Measurements from ENCODE around the gene FAM53C. TPM values are rescaled to one million over a fixed set of nuclear protein-coding genes. Genes with fewer than 3 reads are reported as not detected.
"Not testable (repeated sequence)": the region's sequence is repeated elsewhere in the genome, so short reads cannot be mapped to it uniquely, and the experiment has no call there.

Gene FAM53C
- total RNA-seq, 3 donors from 2014 or later (not counting 1 experiment from before 2014, with no cell fraction given) = 65.1 to 140 (median 73.6) TPM

DNA sequence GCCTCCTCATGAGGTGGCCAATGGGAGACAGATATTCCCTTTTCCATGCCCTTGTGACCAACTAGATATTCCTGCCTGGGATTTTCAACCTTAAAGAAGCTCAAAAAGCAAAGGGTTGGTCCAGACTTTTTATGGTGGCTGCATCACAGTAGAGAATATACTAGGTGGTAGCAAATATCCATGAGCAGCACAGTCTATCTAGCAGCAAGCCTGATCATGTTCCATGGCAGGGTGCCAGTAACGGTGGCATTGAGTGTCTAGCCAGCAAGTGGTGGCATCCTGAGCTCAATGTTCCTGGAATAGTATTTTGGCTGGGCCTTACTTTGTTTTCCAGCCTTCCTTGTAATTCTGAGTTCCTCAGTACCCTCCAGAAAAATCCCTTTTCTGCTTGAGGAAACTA, 32.3 kb upstream of the FAM53C start:
- no peaks in the 10 kb centered on the region for H3K36me3 ChIP-seq (ENCODE audit: control insufficient read depth, insufficient read depth, low read length)
- H3K27ac ChIP-seq (ENCODE audit: low read length) = no peak overlapping the region
- H3K4me3 Mint-ChIP-seq = no peak overlapping the region
- no peaks in the 10 kb centered on the region for H3K9me3 Mint-ChIP-seq
- H3K9me3 ChIP-seq (ENCODE audit: control insufficient read depth, insufficient read depth, low read length) = no peaks in the 10 kb centered on the region
- ATAC-seq (no peak), DNase-seq (peak in 1 of 2 donors; percentile 19)
- intact Hi-C loops (cut with micrococcal nuclease) = no loop called here
- H3K27me3 ChIP-seq (ENCODE audit: control insufficient read depth, insufficient read depth, low read length) = no peaks in the 10 kb centered on the region
- TF ChIP-seq, protein P1, sequence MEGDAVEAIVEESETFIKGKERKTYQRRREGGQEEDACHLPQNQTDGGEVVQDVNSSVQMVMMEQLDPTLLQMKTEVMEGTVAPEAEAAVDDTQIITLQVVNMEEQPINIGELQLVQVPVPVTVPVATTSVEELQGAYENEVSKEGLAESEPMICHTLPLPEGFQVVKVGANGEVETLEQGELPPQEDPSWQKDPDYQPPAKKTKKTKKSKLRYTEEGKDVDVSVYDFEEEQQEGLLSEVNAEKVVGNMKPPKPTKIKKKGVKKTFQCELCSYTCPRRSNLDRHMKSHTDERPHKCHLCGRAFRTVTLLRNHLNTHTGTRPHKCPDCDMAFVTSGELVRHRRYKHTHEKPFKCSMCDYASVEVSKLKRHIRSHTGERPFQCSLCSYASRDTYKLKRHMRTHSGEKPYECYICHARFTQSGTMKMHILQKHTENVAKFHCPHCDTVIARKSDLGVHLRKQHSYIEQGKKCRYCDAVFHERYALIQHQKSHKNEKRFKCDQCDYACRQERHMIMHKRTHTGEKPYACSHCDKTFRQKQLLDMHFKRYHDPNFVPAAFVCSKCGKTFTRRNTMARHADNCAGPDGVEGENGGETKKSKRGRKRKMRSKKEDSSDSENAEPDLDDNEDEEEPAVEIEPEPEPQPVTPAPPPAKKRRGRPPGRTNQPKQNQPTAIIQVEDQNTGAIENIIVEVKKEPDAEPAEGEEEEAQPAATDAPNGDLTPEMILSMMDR (IDR thresholded peaks at IDR 0.05) = no peak
- no peaks in the 10 kb centered on the region for H3K4me1 ChIP-seq (ENCODE audit: control insufficient read depth, insufficient read depth, low read length)
- H3K27me3 Mint-ChIP-seq (ENCODE audit: low read depth in 2 of 2) = no peaks in the 10 kb centered on the region
- no peaks in the 10 kb centered on the region for H3K36me3 Mint-ChIP-seq
- H3K27ac Mint-ChIP-seq = no peak overlapping the region
- H3K4me3 ChIP-seq (ENCODE audit: low read length) = no peak overlapping the region
- no peaks in the 10 kb centered on the region for H3K4me1 Mint-ChIP-seq
- 35% methylated on average over 1 of the region's 1 CpG for WGBS (ENCODE audit: insufficient coverage)

DNA sequence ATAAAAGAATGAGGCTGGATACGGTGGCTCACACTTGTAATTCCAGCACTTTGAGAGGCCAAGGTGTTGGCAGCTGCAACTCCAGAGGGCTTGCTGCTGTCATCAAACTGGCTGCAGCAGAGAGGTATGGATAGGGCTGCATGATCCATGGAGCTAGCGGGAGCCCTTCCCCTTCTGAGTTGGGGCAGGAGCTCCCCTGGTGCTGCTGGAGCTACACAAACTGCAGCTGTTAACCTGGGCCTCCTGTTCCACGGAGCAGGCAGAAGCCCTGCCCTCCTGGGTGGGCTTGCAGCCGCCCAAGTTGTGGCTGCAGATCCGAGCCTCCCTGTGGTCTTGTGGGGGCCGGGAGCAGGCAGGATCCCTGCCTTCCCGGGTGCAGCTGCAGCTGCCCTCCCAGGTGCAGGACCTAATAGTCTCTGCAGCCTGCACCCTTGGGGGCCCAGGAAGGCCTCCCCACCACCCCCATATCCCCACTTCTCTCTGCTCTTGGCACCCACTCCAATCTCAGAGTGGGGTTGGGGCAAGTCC, 22.3 kb upstream of the FAM53C start:
- H3K27me3 ChIP-seq (ENCODE audit: control insufficient read depth, insufficient read depth, low read length) = no peaks in the 10 kb centered on the region
- H3K4me3 Mint-ChIP-seq = no peak overlapping the region
- no peaks in the 10 kb centered on the region for H3K36me3 Mint-ChIP-seq
- H3K4me1 ChIP-seq (ENCODE audit: control insufficient read depth, insufficient read depth, low read length) = no peaks in the 10 kb centered on the region
- ATAC-seq = no peak
- 95% methylated on average over 7 of the region's 7 CpGs for WGBS (ENCODE audit: insufficient coverage)
- H3K27me3 Mint-ChIP-seq (ENCODE audit: low read depth in 2 of 2) = no peaks in the 10 kb centered on the region
- H3K9me3 ChIP-seq (ENCODE audit: control insufficient read depth, insufficient read depth, low read length) = no peaks in the 10 kb centered on the region
- H3K4me3 ChIP-seq (ENCODE audit: low read length) = no peak overlapping the region
- no peak overlapping the region for H3K27ac ChIP-seq (ENCODE audit: low read length)
- H3K27ac Mint-ChIP-seq = no peak overlapping the region
- H3K4me1 Mint-ChIP-seq = no peaks in the 10 kb centered on the region
- intact Hi-C loops (cut with micrococcal nuclease) = no loop called here
- H3K9me3 Mint-ChIP-seq = no peaks in the 10 kb centered on the region
- TF ChIP-seq, protein P1 (IDR thresholded peaks at IDR 0.05) = no peak
- no peaks in the 10 kb centered on the region for H3K36me3 ChIP-seq (ENCODE audit: control insufficient read depth, insufficient read depth, low read length)
- DNase-seq = no peak

DNA sequence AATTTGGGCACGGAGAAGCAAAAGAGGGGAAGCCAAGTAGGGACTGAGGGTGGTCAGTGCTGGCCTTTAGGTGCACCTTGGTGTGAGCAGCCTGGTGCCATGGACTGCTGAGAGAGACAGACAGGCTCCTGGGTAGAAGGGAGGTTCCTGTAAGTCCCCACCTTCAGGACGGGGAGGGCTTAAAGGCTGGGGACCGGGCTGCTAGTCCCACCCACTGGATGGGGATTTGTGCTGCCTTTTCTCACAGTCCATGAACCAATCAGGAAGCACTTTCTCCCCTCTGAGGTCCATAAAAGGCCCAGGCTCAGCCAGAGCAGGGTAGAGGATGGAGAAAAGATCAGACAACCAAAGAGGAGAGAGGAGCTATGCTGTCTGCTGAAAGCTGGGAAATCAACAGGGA, 21.7 kb upstream of the FAM53C start:
- Histone ChIP-seq H3K27me3 (ENCODE audit: control insufficient read depth, insufficient read depth, low read length) (no peaks in the 10 kb centered on the region), H3K9me3 (ENCODE audit: control insufficient read depth, insufficient read depth, low read length) (no peaks in the 10 kb centered on the region), H3K4me3 (ENCODE audit: low read length) (no peak overlapping the region), H3K4me1 (ENCODE audit: control insufficient read depth, insufficient read depth, low read length) (no peaks in the 10 kb centered on the region), H3K36me3 (ENCODE audit: control insufficient read depth, insufficient read depth, low read length) (no peaks in the 10 kb centered on the region), H3K27ac (ENCODE audit: low read length) (no peak overlapping the region)
- intact Hi-C loops (cut with micrococcal nuclease) = no loop called here
- 100% methylated on average over 2 of the region's 3 CpGs for WGBS (ENCODE audit: insufficient coverage)
- Mint-ChIP-seq H3K9me3 (no peaks in the 10 kb centered on the region), H3K4me1 (no peaks in the 10 kb centered on the region), H3K36me3 (no peaks in the 10 kb centered on the region), H3K27me3 (ENCODE audit: low read depth in 2 of 2) (no peaks in the 10 kb centered on the region), H3K4me3 (no peak overlapping the region), H3K27ac (no peak overlapping the region)
- ATAC-seq = no peak
- TF ChIP-seq, protein P1 (IDR thresholded peaks at IDR 0.05) = no peak
- DNase-seq = no peak

DNA sequence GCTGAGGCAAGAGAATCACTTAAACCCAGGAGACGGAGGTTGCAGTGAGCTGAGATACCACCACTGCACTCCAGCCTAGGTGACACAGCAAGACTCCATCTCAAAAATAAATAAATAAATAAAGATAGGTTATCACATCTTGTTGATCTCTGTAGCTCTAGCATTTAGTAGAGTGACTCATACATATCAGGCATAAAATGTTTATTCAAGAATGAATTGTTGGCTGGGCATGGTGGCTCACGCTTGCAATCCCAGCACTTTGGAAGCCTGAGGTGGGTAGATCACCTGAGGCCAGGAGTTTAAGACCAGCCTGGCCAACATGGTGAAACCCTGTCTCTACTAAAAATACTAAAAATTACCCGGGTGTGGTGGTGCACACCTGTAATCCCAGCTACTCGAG, 19.9 kb upstream of the FAM53C start:
- H3K36me3 Mint-ChIP-seq; H3K9me3 ChIP-seq (ENCODE audit: control insufficient read depth, insufficient read depth, low read length); H3K27ac Mint-ChIP-seq; H3K4me1 Mint-ChIP-seq; H3K27ac ChIP-seq (ENCODE audit: low read length); H3K36me3 ChIP-seq (ENCODE audit: control insufficient read depth, insufficient read depth, low read length); ATAC-seq; H3K27me3 ChIP-seq (ENCODE audit: control insufficient read depth, insufficient read depth, low read length); intact Hi-C loops (cut with micrococcal nuclease); H3K4me3 Mint-ChIP-seq; DNase-seq; H3K4me1 ChIP-seq (ENCODE audit: control insufficient read depth, insufficient read depth, low read length); H3K4me3 ChIP-seq (ENCODE audit: low read length); H3K9me3 Mint-ChIP-seq; H3K27me3 Mint-ChIP-seq (ENCODE audit: low read depth in 2 of 2): not testable (repeated sequence)
- WGBS (ENCODE audit: insufficient coverage) = 100% methylated on average over 4 of the region's 4 CpGs

Measured in natural killer cell (primary cell).